Endothelial cell of umbilical vein (primary cell): ENCODE measurements around the gene TMEM208. TPM values are rescaled to one million over a fixed set of nuclear protein-coding genes. Genes with fewer than 3 reads are reported as not detected.

Source experiments
- BruUV-seq: library from RNA; stranded (reverse); fragments of 400-500 nt; replicated peaks from 2 replicates; lab custom pipeline; 2021; lab: Mats Ljungman, UMichigan
- CTCF ChIA-PET: fragments of 300-600, 350-600 bp; sonication (Branson Sonifier 250); formaldehyde crosslinking; loops from one replicate; lab custom pipeline; 2021; ENCODE audit warnings: antibody characterized with exemption, inconsistent platforms; lab: Charles Lee
- POLR2A ChIA-PET: fragments of 300-600, 350-600 bp; sonication (Branson Sonifier 250); formaldehyde crosslinking; loops from one replicate; lab custom pipeline; 2021; ENCODE audit warnings: antibody characterized with exemption, inconsistent platforms; lab: Charles Lee
- DNase-seq: peaks from one replicate; pipeline ENCODE4 v3.0.0-alpha.2; 2011; ENCODE audit warnings: low read depth, low spot score
- FAIRE-seq: peaks from 2 replicates; lab custom pipeline; 2011; peaks lifted over from hg19 to GRCh38; lab: Jason Lieb, UNC
- H2AFZ ChIP-seq: 2 replicates; pipeline ENCODE4 v1.6.0; 2012; ENCODE audit warnings: low read depth, low read length, control low read depth, inconsistent platforms
- H3K27ac ChIP-seq: 2 replicates; pipeline ENCODE4 v1.5.1; 2011; ENCODE audit warnings: low read depth, mild to moderate bottlenecking, control low read depth, low read length, moderate library complexity; ENCODE audit not compliant: insufficient read depth
- H3K27me3 ChIP-seq, 2 experiments: 2 replicates each; pipeline versions ENCODE4 v1.6.0 to v1.6.1; 2011; ENCODE audit warnings: low read length in 2 of 2, mixed read lengths in 1 of 2; ENCODE audit not compliant: control insufficient read depth in 2 of 2, insufficient read depth in 2 of 2
- H3K36me3 ChIP-seq, 2 experiments: 2 replicates in 1 of 2; 3 replicates in 1 of 2; pipeline ENCODE4 v1.5.1; 2011; ENCODE audit warnings: low read length in 2 of 2, mild to moderate bottlenecking in 1 of 2, moderate library complexity in 1 of 2; ENCODE audit not compliant: control insufficient read depth in 2 of 2, insufficient read depth in 2 of 2; ENCODE audit errors: extremely low read depth in 1 of 2
- H3K4me1 ChIP-seq: 3 replicates; pipeline ENCODE4 v1.5.1; 2011; ENCODE audit warnings: mild to moderate bottlenecking, low read length; ENCODE audit not compliant: control insufficient read depth, insufficient read depth; ENCODE audit errors: extremely low read depth
- H3K4me2 ChIP-seq: 2 replicates; pipeline ENCODE4 v1.6.1; 2011; ENCODE audit warnings: low read length, control low read depth, mixed read lengths; ENCODE audit not compliant: insufficient read depth
- H3K4me3 ChIP-seq, 3 experiments: fragments of 200-600 bp in 1 of 3; sonication (generic), shearing (Covaris generic) in 1 of 3; replicated peaks in 1 of 3; 2 replicates each; pipeline ENCODE4 v1.5.1; 2011 to 2016; ENCODE audit warnings: control low read depth in 3 of 3, low read length in 3 of 3, mild to moderate bottlenecking in 2 of 3, inconsistent platforms in 1 of 3, low read depth in 1 of 3, moderate library complexity in 1 of 3; ENCODE audit not compliant: insufficient read depth in 1 of 3
- H3K79me2 ChIP-seq: 2 replicates; pipeline ENCODE4 v1.6.0; 2012; ENCODE audit warnings: low read length, inconsistent platforms; ENCODE audit not compliant: control insufficient read depth, insufficient read depth
- H3K9ac ChIP-seq: replicated peaks from 2 replicates; pipeline ENCODE3; 2011; ENCODE audit warnings: low read length, control low read depth; ENCODE audit not compliant: insufficient read depth; ENCODE audit errors: extremely low read depth
- H3K9me1 ChIP-seq: replicated peaks from 3 replicates; pipeline ENCODE4 v1.6.0; 2011; ENCODE audit warnings: mild to moderate bottlenecking, low read length; ENCODE audit not compliant: control insufficient read depth, insufficient read depth; ENCODE audit errors: extremely low read depth
- H3K9me3 ChIP-seq: replicated peaks from 2 replicates; pipeline ENCODE4 v1.5.1; 2012; ENCODE audit warnings: low read length, inconsistent platforms; ENCODE audit not compliant: control insufficient read depth, insufficient read depth
- H4K20me1 ChIP-seq: replicated peaks from 2 replicates; pipeline ENCODE3; 2011; ENCODE audit warnings: mild to moderate bottlenecking, low read length; ENCODE audit not compliant: control insufficient read depth, insufficient read depth; ENCODE audit errors: extremely low read depth
- EZH2 ChIP-seq: IDR thresholded peaks from 2 replicates; pipeline ENCODE4 v1.6.1; 2012; ENCODE audit warnings: borderline replicate concordance, low read depth, mild to moderate bottlenecking, moderate library complexity, low read length, inconsistent platforms; ENCODE audit not compliant: severe bottlenecking
- FOS ChIP-seq: IDR thresholded peaks from 2 replicates; pipeline ENCODE4 v1.6.1; 2011; ENCODE audit warnings: mild to moderate bottlenecking, low read length, moderate library complexity, borderline replicate concordance; ENCODE audit not compliant: insufficient read depth
- GATA2 ChIP-seq: IDR thresholded peaks from 2 replicates; pipeline ENCODE4 v1.7.0; 2011; ENCODE audit warnings: low read depth, mild to moderate bottlenecking, moderate library complexity, mixed read lengths, low read length; ENCODE audit not compliant: insufficient read length, insufficient read depth
- JUN ChIP-seq: IDR thresholded peaks from 2 replicates; pipeline ENCODE4 v1.6.1; 2011; ENCODE audit warnings: borderline replicate concordance, low read depth; ENCODE audit not compliant: insufficient read length, insufficient read depth
- MAX ChIP-seq: IDR thresholded peaks from 2 replicates; pipeline ENCODE4 v1.6.1; 2011; ENCODE audit not compliant: insufficient read depth, insufficient read length
- MYC ChIP-seq: IDR thresholded peaks from one replicate; pipeline ENCODE4 v1.6.1; 2011; ENCODE audit warnings: mild to moderate bottlenecking, low read depth, low read length
- POLR2A ChIP-seq: IDR thresholded peaks from 2 replicates; pipeline ENCODE4 v1.6.1; 2012; ENCODE audit warnings: low read depth, mild to moderate bottlenecking, control low read depth, low read length
- POLR2AphosphoS5 ChIP-seq: IDR thresholded peaks from 2 replicates; pipeline ENCODE4 v1.6.1; 2012; ENCODE audit warnings: low read depth, mild to moderate bottlenecking, control low read depth, low read length, moderate library complexity; ENCODE audit not compliant: insufficient read depth
- dilution Hi-C: fragments of 300-500 bp; cut with MboI; formaldehyde crosslinking; loops from one replicate; pipeline ENCODE4 v1.15.0; 2019; ENCODE audit warnings: low sequenced_read_pairs; ENCODE audit not compliant: extremely low pct_ligation_motif_present
- intact Hi-C: fragments of 100-400 bp; cut with micrococcal nuclease; formaldehyde crosslinking; loops from one replicate; pipeline ENCODE4 v1.10.0; 2022
- polyA plus RNA-seq, 4 experiments: library from polyadenylated mRNA; depleted of rRNA in 3 of 4; stranded (reverse) in 3 of 4; unstranded in 1 of 4; fragments of >200 nt; gene quantifications; 2 replicates each; pipeline versions ENCODE4 v1.2.1 to v1.2.3, GENCODE V29; 2011 to 2012; ENCODE audit warnings: missing spikeins in 1 of 4
- total RNA-seq: library from RNA; stranded (reverse); gene quantifications from 2 replicates; pipeline ENCODE4 v1.2.3, GENCODE V29; 2021
- TF ChIP-seq, protein P1 (sequence below), 2 donors: IDR thresholded peaks; 1 replicate in 1 of 2; 2 replicates in 1 of 2; pipeline ENCODE4 v1.5.1; 2011; ENCODE audit warnings: low read length in 2 of 2, mild to moderate bottlenecking in 2 of 2, moderate library complexity in 2 of 2, control low read depth in 1 of 2, inconsistent platforms in 1 of 2, low read depth in 1 of 2; ENCODE audit not compliant: insufficient read depth in 1 of 2; ENCODE audit errors: extremely low read depth in 1 of 2

Gene TMEM208
- total and polyA plus RNA-seq, 2 donors (not counting 3 experiments of a cell fraction or from before 2014, with no cell fraction given), result 35.3 to 94.0 TPM

DNA sequence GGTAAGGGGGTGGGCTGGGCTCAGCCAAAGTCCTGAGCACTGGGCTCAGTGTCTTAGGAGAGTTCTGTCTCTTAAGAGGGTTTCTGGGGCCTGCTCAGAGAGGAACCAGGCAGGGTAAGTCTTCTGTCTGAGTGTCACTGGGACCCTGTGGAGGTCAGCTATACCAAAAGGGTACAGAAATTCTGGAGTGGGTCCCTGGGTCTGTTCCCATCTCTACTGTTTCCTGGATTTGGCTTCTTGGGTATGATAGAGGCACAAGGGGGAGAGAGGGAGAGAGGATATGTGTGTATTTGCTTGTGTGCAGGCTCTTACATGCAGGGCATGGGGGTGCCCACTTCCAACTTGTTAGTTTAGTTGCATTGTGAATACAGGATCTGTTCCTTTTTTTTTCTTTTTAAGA lies 33.4 kb upstream of the TMEM208 start:
- Histone ChIP-seq H3K4me2 (peak overlapping the region; percentile 69), H3K9me1 (no peaks in the 10 kb centered on the region), H3K9ac (peak overlapping the region; percentile 91), H4K20me1 (no peaks in the 10 kb centered on the region), H3K4me3 (peak overlapping the region in 1 of 3 experiments; percentile 83), H3K4me1 (peaks cover 38% of the 10 kb centered on the region), H3K79me2 (peaks cover 46% of the 10 kb centered on the region), H3K9me3 (no peaks in the 10 kb centered on the region), H3K27ac (peak overlapping the region; percentile 88), H3K36me3 (peaks cover 19 to 38% of the 10 kb centered on the region in 2 experiments), H3K27me3 (no peaks in the 10 kb centered on the region), H2AFZ (no peak overlapping the region)
- dilution Hi-C loops (no loop called here), intact Hi-C loops (loop anchor here (5.0 to 10.0 kb wide), 2 partner anchors 34 to 201 kb away; partner anchors contain the start of genes TMEM208 and TPPP3)
- no TSS peak for BruUV-seq
- no peak for TF ChIP-seq POLR2A
- TF ChIP-seq GATA2, result no peak
- TF ChIP-seq FOS, result no peak
- no peak for TF ChIP-seq JUN
- TF ChIP-seq MYC, result no peak
- no peak for TF ChIP-seq POLR2AphosphoS5
- no peak for TF ChIP-seq EZH2
- TF ChIP-seq, protein P1, sequence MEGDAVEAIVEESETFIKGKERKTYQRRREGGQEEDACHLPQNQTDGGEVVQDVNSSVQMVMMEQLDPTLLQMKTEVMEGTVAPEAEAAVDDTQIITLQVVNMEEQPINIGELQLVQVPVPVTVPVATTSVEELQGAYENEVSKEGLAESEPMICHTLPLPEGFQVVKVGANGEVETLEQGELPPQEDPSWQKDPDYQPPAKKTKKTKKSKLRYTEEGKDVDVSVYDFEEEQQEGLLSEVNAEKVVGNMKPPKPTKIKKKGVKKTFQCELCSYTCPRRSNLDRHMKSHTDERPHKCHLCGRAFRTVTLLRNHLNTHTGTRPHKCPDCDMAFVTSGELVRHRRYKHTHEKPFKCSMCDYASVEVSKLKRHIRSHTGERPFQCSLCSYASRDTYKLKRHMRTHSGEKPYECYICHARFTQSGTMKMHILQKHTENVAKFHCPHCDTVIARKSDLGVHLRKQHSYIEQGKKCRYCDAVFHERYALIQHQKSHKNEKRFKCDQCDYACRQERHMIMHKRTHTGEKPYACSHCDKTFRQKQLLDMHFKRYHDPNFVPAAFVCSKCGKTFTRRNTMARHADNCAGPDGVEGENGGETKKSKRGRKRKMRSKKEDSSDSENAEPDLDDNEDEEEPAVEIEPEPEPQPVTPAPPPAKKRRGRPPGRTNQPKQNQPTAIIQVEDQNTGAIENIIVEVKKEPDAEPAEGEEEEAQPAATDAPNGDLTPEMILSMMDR (IDR thresholded peaks at IDR 0.05; ENCODE audit: extremely low read depth in 1 of 2, insufficient read depth in 1 of 2, low read depth in 1 of 2, low read length in 2 of 2), result no peak
- TF ChIP-seq MAX, result no peak
- DNase-seq (no peak), FAIRE-seq (peak; percentile 47)
- ChIA-PET CTCF (interaction anchor here (1.1 to 1.5 kb wide), 4 partner anchors 9 to 206 kb away, joined by 3 to 6 read pairs (median 4); no protein-coding TSS in a partner anchor), POLR2A (no interaction called here)
